Upper lobe of left lung (tissue), 6 donors: Measurements from ENCODE around the gene NUDT5. TPM values are rescaled to one million over a fixed set of nuclear protein-coding genes. Genes with fewer than 3 reads are reported as not detected.
A peak's percentile ranks its signal among the peaks of the same experiment; 100 is the strongest.

Experiments
- ATAC-seq, 2 donors: fragments of 200-7000 bp; cut with Tn5 transposase; one replicate each; pipeline ENCODE4 v1.9.1; 2022; ENCODE audit warnings: mild to moderate bottlenecking in 2 of 2, moderate library complexity in 2 of 2; ENCODE audit not compliant: low FRiP score in 2 of 2
- DNase-seq, 2 donors: peaks; one replicate each; pipeline ENCODE4 v3.0.0-alpha.2; 2019 to 2020
- H3K27ac ChIP-seq, 4 donors: fragments of 200-600 bp; sonication (generic); one replicate each; pipeline ENCODE4 v1.5.1; 2016 to 2019
- H3K27me3 ChIP-seq, 4 donors: fragments of 200-600 bp; sonication (generic); one replicate each; pipeline ENCODE4 v1.5.1; 2017 to 2019
- H3K36me3 ChIP-seq, 4 donors: fragments of 200-600 bp; sonication (generic); one replicate each; pipeline ENCODE4 v1.5.1; 2016 to 2019
- H3K4me1 ChIP-seq, 4 donors: fragments of 200-600 bp; sonication (generic); one replicate each; pipeline ENCODE4 v1.5.1; 2018 to 2019
- H3K4me3 ChIP-seq, 4 donors: fragments of 200-600 bp; sonication (generic); one replicate each; pipeline ENCODE4 v1.5.1; 2017 to 2019; ENCODE audit warnings: mild to moderate bottlenecking in 2 of 4, moderate library complexity in 1 of 4
- H3K9me3 ChIP-seq, 4 donors: fragments of 200-600 bp; sonication (generic); one replicate each; pipeline ENCODE4 v1.5.1; 2018 to 2019
- CTCF ChIP-seq, 6 experiments: fragments of 450-650 bp in 4 of 6; fragments of 200-600 bp in 2 of 6; sonication (generic) in 2 of 6; IDR thresholded peaks; one replicate each; pipeline ENCODE4 v1.5.1; 2016 to 2019; ENCODE audit warnings: antibody characterized with exemption in 6 of 6
- EP300 ChIP-seq, 4 donors: sonication (generic); formaldehyde crosslinking; IDR thresholded peaks; one replicate each; pipeline ENCODE4 v1.5.1; 2017; ENCODE audit warnings: antibody characterized with exemption in 4 of 4, control low read depth in 2 of 4
- POLR2A ChIP-seq, 4 donors: fragments of 450-650 bp; IDR thresholded peaks; one replicate each; pipeline ENCODE4 v1.5.1; 2016 to 2017; ENCODE audit warnings: antibody characterized with exemption in 4 of 4, mild to moderate bottlenecking in 2 of 4
- POLR2AphosphoS5 ChIP-seq, 2 donors: sonication (generic); formaldehyde crosslinking; IDR thresholded peaks; one replicate each; pipeline ENCODE4 v1.5.1; 2017; ENCODE audit warnings: antibody characterized with exemption in 2 of 2
- WGBS, 2 donors: methylation state at CpG; one replicate each; pipeline ENCODE4 v1.1.5; 2017 to 2018; 5-methylcytosine and 5-hydroxymethylcytosine counted together
- total RNA-seq, 6 donors: library from RNA; depleted of rRNA in 4 of 6; stranded (reverse); fragments of >200 nt in 4 of 6; gene quantifications; one replicate each; pipeline versions ENCODE4 v1.1.0 to v1.2.1, GENCODE V29; 2016 to 2021
- donor health status: DM: no; HTN: no; CAD: no; lungs with moderate emphysema.
- donor health status: DM: no; HTN: yes; CAD: no; lungs with severe emphysema.

NUDT5 gene
- total RNA-seq, 6 donors from 2014 or later, result 13.5 to 50.4 (median 45.4) TPM

GRCh38 chr10:12225444-12225843 lies 29.8 kb upstream of the NUDT5 start:
- TF ChIP-seq POLR2A (IDR thresholded peaks at IDR 0.05) (no peak), EP300 (IDR thresholded peaks at IDR 0.05) (no peak), CTCF (IDR thresholded peaks at IDR 0.05) (no peak), POLR2AphosphoS5 (IDR thresholded peaks at IDR 0.05) (no peak)
- Histone ChIP-seq H3K27ac (no peak overlapping the region), H3K9me3 (no peaks in the 10 kb centered on the region), H3K4me3 (no peak overlapping the region), H3K36me3 (peaks cover 0 to 53% (median 16%) of the 10 kb centered on the region in 4 donors), H3K27me3 (no peaks in the 10 kb centered on the region), H3K4me1 (peaks cover 0 to 17% (median 3%) of the 10 kb centered on the region in 4 donors)
- WGBS, 2 donors, result 70 to 87% methylated on average over 2 of the region's 2 CpGs
- DNase-seq (no peak), ATAC-seq (no peak)

GRCh38 chr10:12221323-12222298 lies 25.9 kb upstream of the NUDT5 start:
- Histone ChIP-seq H3K9me3 (no peaks in the 10 kb centered on the region), H3K4me3 (no peak overlapping the region), H3K36me3 (peaks cover 0 to 56% (median 21%) of the 10 kb centered on the region in 4 donors), H3K4me1 (peaks cover 0 to 26% (median 6%) of the 10 kb centered on the region in 4 donors), H3K27me3 (no peaks in the 10 kb centered on the region), H3K27ac (peak overlapping the region in 1 of 4 donors; percentile 30)
- 87 to 89% methylated on average over 10 of the region's 10 CpGs for WGBS, 2 donors
- no peak for DNase-seq
- TF ChIP-seq POLR2AphosphoS5 (IDR thresholded peaks at IDR 0.05), result no peak
- no peak for TF ChIP-seq EP300 (IDR thresholded peaks at IDR 0.05)
- no peak for TF ChIP-seq POLR2A (IDR thresholded peaks at IDR 0.05)
- no peak for TF ChIP-seq CTCF (IDR thresholded peaks at IDR 0.05)
- ATAC-seq, result no peak

GRCh38 chr10:12218991-12219390 lies 23.3 kb upstream of the NUDT5 start:
- H3K36me3 ChIP-seq, result peaks cover 0 to 46% (median 18%) of the 10 kb centered on the region in 4 donors
- TF ChIP-seq CTCF (IDR thresholded peaks at IDR 0.05), result no peak
- no peak for TF ChIP-seq EP300 (IDR thresholded peaks at IDR 0.05)
- TF ChIP-seq POLR2AphosphoS5 (IDR thresholded peaks at IDR 0.05), result no peak
- TF ChIP-seq POLR2A (IDR thresholded peaks at IDR 0.05), result no peak
- DNase-seq, result no peak
- H3K27me3 ChIP-seq, result no peaks in the 10 kb centered on the region
- 77 to 88% methylated on average over 8 of the region's 8 CpGs for WGBS, 2 donors
- H3K4me3 ChIP-seq, result no peak overlapping the region
- H3K9me3 ChIP-seq, result no peaks in the 10 kb centered on the region
- peaks cover 0 to 28% (median 11%) of the 10 kb centered on the region in 4 donors for H3K4me1 ChIP-seq
- no peak for ATAC-seq
- peak overlapping the region in 1 of 4 donors; percentile 55 for H3K27ac ChIP-seq

- ATAC-seq (peak in 1 of 2 donors; percentile 47), DNase-seq (no peak)
- Histone ChIP-seq H3K27me3 (no peaks in the 10 kb centered on the region), H3K4me3 (peak overlapping the region in 1 of 4 donors; percentile 32), H3K36me3 (peaks cover 5 to 66% (median 40%) of the 10 kb centered on the region in 4 donors), H3K4me1 (peaks cover 0 to 12% (median 5%) of the 10 kb centered on the region in 4 donors), H3K9me3 (no peaks in the 10 kb centered on the region), H3K27ac (peak overlapping the region in 3 of 4 donors; percentile 27 to 59 (median 32))
- 21 to 27% methylated on average over 6 of the region's 6 CpGs for WGBS, 2 donors
- no peak for TF ChIP-seq POLR2AphosphoS5 (IDR thresholded peaks at IDR 0.05)
- peak; percentile 31 to 59 (median 47) for TF ChIP-seq CTCF (IDR thresholded peaks at IDR 0.05)
- no peak for TF ChIP-seq POLR2A (IDR thresholded peaks at IDR 0.05)
- TF ChIP-seq EP300 (IDR thresholded peaks at IDR 0.05), result no peak
Measured at GRCh38 chr10:12214763-12215218, 19.1 kb upstream of the NUDT5 start.
